HepG2 (cell line): Measurements from ENCODE around the gene ANKLE1. TPM values are rescaled to one million over a fixed set of nuclear protein-coding genes. Genes with fewer than 3 reads are reported as not detected.
A peak's percentile ranks its signal among the peaks of the same experiment; 100 is the strongest.

Experiments used
- CEBPG ChIP-seq: IDR thresholded peaks from 2 replicates; pipeline ENCODE4 v1.6.1; 2016
- CSRNP2 ChIP-seq: sonication (generic); formaldehyde crosslinking; conservative IDR thresholded peaks from 2 replicates; pipeline ENCODE4 v1.8.0; 2022; ENCODE audit warnings: low read depth, missing genetic modification reagents
- HMGXB3 ChIP-seq: sonication (generic); formaldehyde crosslinking; IDR thresholded peaks from 2 replicates; pipeline ENCODE4 v1.4.0; 2020; ENCODE audit warnings: missing genetic modification reagents, borderline replicate concordance
- MAZ ChIP-seq, 2 experiments: sonication (generic) in 1 of 2; formaldehyde crosslinking in 1 of 2; IDR thresholded peaks; 2 replicates each; pipeline versions ENCODE4 v1.5.0 to v1.6.1; 2012 to 2020; ENCODE audit warnings: low read depth in 2 of 2, mild to moderate bottlenecking in 2 of 2, borderline replicate concordance in 1 of 2, improper control_type of control experiment in 1 of 2, low read length in 1 of 2, missing genetic modification reagents in 1 of 2, moderate library complexity in 1 of 2
- MEIS1 ChIP-seq: sonication (generic); formaldehyde crosslinking; IDR thresholded peaks from 2 replicates; pipeline ENCODE4 v1.9.0; 2021; ENCODE audit warnings: mild to moderate bottlenecking, missing genetic modification reagents, moderate library complexity, borderline replicate concordance
- RARA ChIP-seq: IDR thresholded peaks from 2 replicates; pipeline ENCODE4 v1.6.1; 2016; ENCODE audit warnings: missing genetic modification reagents, missing compliant biosample characterization
- TFE3 ChIP-seq: IDR thresholded peaks from 2 replicates; pipeline ENCODE4 v1.6.1; 2016
- YEATS2 ChIP-seq: sonication (generic); formaldehyde crosslinking; IDR thresholded peaks from 2 replicates; pipeline ENCODE4 v1.4.0; 2020; ENCODE audit warnings: missing genetic modification reagents, borderline replicate concordance
- ZNF260 ChIP-seq: sonication (generic); formaldehyde crosslinking; IDR thresholded peaks from 2 replicates; pipeline ENCODE4 v1.4.0; 2020; ENCODE audit warnings: missing genetic modification reagents, low read depth, mild to moderate bottlenecking, borderline replicate concordance
- ZNF264 ChIP-seq: sonication (generic); formaldehyde crosslinking; IDR thresholded peaks from 2 replicates; pipeline ENCODE4 v1.4.0; 2020; ENCODE audit warnings: missing genetic modification reagents
- ZNF414 ChIP-seq: sonication (generic); formaldehyde crosslinking; IDR thresholded peaks from 2 replicates; pipeline ENCODE4 v1.5.0; 2020; ENCODE audit warnings: missing genetic modification reagents
- ZNF710 ChIP-seq: sonication (generic); formaldehyde crosslinking; IDR thresholded peaks from 2 replicates; pipeline ENCODE4 v1.5.0; 2020; ENCODE audit warnings: mild to moderate bottlenecking, missing genetic modification reagents, borderline replicate concordance
- ZNF724P ChIP-seq: sonication (generic); formaldehyde crosslinking; IDR thresholded peaks from 2 replicates; pipeline ENCODE4 v1.8.0; 2022; ENCODE audit warnings: missing genetic modification reagents, borderline replicate concordance
- polyA plus RNA-seq, 8 experiments: library from polyadenylated mRNA; depleted of rRNA in 3 of 8; stranded (reverse) in 7 of 8; unstranded in 1 of 8; fragments of >200 nt; fragmentation: Illumina TruSeq in 4 of 8; extraction: Trizol in 4 of 8; gene quantifications; 2 replicates each; pipeline versions ENCODE4 v1.2.1 to v1.2.3, GENCODE V29; 2011 to 2016; ENCODE audit warnings: low read depth in 4 of 8, missing spikeins in 1 of 8, mixed read lengths in 1 of 8; ENCODE audit not compliant: insufficient read depth in 1 of 8
- total RNA-seq, 5 experiments: library from RNA; depleted of rRNA; stranded (reverse); fragments of >200 nt; fragmentation: Illumina TruSeq; extraction: Trizol; gene quantifications; 2 replicates each; pipeline ENCODE4 v1.2.3, GENCODE V29; 2016; ENCODE audit warnings: low read depth in 1 of 5
- TF ChIP-seq, protein P1 (sequence below): sonication (generic); formaldehyde crosslinking; conservative IDR thresholded peaks from 2 replicates; pipeline ENCODE4 v1.8.0; 2022; ENCODE audit warnings: mild to moderate bottlenecking, moderate library complexity, missing genetic modification reagents

ANKLE1 gene
- total and polyA plus RNA-seq, 2 of the 13 experiments (the other 11 are each of a cell fraction or from before 2014, with no cell fraction given): 0.69 to 1.5 TPM

DNA sequence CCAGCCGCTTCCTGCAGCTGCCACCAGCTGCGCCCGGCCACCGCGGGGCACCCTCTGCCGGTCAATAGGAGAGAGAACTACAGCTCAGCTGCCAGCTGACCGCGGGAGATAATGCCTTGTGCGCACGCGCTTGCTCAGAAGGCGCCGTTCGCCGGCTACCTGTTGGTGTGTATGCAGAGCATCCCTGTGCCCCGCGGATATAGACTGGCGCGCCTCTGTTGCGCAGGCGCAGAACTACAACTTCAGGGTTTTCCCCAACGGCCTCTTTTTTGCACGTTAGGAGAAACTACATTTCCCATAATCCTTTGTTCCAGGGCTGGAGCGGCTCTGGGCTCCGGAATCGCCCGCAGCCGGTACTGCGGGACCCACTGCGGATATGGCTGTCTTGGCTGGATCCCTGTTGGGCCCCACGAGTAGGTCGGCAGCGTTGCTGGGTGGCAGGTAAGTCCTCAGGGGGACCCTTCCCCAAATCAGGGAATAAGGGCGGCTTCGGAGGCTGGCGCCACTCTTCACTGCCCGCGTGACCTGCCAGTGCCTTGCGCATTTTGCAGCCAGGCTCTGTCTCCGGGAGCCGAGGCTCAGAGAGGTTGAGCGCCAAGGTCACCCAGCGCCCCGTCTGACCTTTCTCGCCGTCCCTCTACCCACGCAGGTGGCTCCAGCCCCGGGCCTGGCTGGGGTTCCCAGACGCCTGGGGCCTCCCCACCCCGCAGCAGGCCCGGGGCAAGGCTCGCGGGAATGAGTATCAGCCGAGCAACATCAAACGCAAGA is 24.0 kb downstream of the ANKLE1 start, which contains the start of gene MRPL34 (continued):
- no peak for TF ChIP-seq ZNF710
- TF ChIP-seq TFE3 (CRISPR knock-in tag): 0 out of 2 replicates have a peak, but pooled peaks have one; percentile 41
- no peak for TF ChIP-seq CSRNP2
- TF ChIP-seq ZNF264: peak; percentile 48; the same call in 1 of the 2 replicates
- no peak for TF ChIP-seq ZNF414
- TF ChIP-seq MEIS1: peak; percentile 30; the same call in 1 of the 2 replicates
- TF ChIP-seq HMGXB3: no peak
- TF ChIP-seq MAZ (IDR thresholded peaks at IDR 0.05; ENCODE audit: borderline replicate concordance, low read depth, low read length): no peak
- TF ChIP-seq MAZ (CRISPR knock-in tag; IDR thresholded peaks at IDR 0.05; ENCODE audit: low read depth): 0 out of 2 replicates have a peak, but pooled peaks have one; percentile 63
- TF ChIP-seq RARA (CRISPR knock-in tag): 0 out of 2 replicates have a peak, but pooled peaks have one; percentile 23
- TF ChIP-seq CEBPG (CRISPR knock-in tag): no peak
- TF ChIP-seq, protein P1, sequence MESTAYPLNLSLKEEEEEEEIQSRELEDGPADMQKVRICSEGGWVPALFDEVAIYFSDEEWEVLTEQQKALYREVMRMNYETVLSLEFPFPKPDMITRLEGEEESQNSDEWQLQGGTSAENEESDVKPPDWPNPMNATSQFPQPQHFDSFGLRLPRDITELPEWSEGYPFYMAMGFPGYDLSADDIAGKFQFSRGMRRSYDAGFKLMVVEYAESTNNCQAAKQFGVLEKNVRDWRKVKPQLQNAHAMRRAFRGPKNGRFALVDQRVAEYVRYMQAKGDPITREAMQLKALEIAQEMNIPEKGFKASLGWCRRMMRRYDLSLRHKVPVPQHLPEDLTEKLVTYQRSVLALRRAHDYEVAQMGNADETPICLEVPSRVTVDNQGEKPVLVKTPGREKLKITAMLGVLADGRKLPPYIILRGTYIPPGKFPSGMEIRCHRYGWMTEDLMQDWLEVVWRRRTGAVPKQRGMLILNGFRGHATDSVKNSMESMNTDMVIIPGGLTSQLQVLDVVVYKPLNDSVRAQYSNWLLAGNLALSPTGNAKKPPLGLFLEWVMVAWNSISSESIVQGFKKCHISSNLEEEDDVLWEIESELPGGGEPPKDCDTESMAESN (CRISPR knock-in tag): peak; percentile 75
- no peak for TF ChIP-seq ZNF260 (CRISPR knock-in tag)
- TF ChIP-seq YEATS2: peak; percentile 71; the same call in 1 of the 2 replicates
- TF ChIP-seq ZNF724P: no peak
